ENCODE measurements around the gene ASMTL. TPM values are rescaled to one million over a fixed set of nuclear protein-coding genes. Genes with fewer than 3 reads are reported as not detected.
A peak's percentile ranks its signal among the peaks of the same experiment; 100 is the strongest.
"Not testable (repeated sequence)": the region's sequence is repeated elsewhere in the genome, so short reads cannot be mapped to it uniquely, and the experiment has no call there.

Gene ASMTL
- total RNA-seq, 1 experiment from 2014 or later = 18.4 TPM

DNA sequence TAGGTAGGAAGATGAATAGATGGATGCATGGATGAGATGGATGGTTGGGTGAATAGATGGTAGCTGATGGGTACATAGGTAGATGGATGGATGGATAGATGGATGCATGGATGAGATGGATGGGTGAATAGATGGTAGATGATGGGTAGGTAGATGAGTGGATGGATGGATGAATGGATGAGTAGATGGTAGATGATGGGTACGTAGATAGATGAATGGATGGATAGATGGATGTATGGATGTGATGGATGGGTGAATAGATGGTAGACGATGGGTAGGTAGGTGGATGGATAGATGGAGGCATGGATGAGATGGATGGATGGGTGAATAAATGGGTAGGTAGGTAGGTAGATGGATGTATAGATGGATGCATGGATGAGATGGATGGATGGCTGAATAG is 46.9 kb downstream of the ASMTL start:
- H4K20me1 ChIP-seq (ENCODE audit: insufficient read depth, low read depth, low read length) = peaks cover 13% of the 10 kb centered on the region
- not testable (repeated sequence) for H3K4me2 ChIP-seq (ENCODE audit: low read depth, low read length, poor library complexity, severe bottlenecking); H3K9ac ChIP-seq (ENCODE audit: low read length); H2AFZ ChIP-seq (ENCODE audit: low read length); DNase-seq; H3K9me3 ChIP-seq (ENCODE audit: low read length); H3K27ac ChIP-seq (ENCODE audit: low read length); H3K4me1 ChIP-seq (ENCODE audit: low read length); H3K9me2 ChIP-seq (replicated peaks; ENCODE audit: insufficient read depth, low read length); H3K27me3 ChIP-seq (ENCODE audit: low read length); H3K4me3 ChIP-seq (ENCODE audit: low read length); H3K79me2 ChIP-seq (ENCODE audit: low read length)
- peaks cover 53% of the 10 kb centered on the region for H3K36me3 ChIP-seq (ENCODE audit: insufficient read depth, low read length)

DNA sequence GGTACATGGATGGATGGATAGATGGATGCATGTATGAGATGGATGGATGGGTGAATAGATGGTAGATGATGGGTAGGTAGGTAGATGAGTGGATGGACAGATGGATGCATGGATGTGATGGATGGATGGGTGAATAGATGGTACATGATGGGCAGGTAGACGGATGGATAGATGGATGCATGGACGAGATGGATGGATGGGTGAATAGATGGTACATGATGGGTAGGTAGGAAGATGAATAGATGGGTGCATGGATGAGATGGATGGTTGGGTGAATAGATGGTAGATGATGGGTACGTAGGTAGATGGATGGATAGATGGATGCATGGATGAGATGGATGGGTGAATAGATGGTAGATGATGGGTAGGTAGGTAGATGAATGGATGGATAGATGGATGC is 48.8 kb downstream of the ASMTL start:
- H3K9me2 ChIP-seq (replicated peaks; ENCODE audit: insufficient read depth, low read length); H3K4me3 ChIP-seq (ENCODE audit: low read length); H3K4me1 ChIP-seq (ENCODE audit: low read length); H3K9me3 ChIP-seq (ENCODE audit: low read length); H3K79me2 ChIP-seq (ENCODE audit: low read length); H2AFZ ChIP-seq (ENCODE audit: low read length); H3K4me2 ChIP-seq (ENCODE audit: low read depth, low read length, poor library complexity, severe bottlenecking); H3K27ac ChIP-seq (ENCODE audit: low read length); H3K9ac ChIP-seq (ENCODE audit: low read length); DNase-seq; H3K27me3 ChIP-seq (ENCODE audit: low read length): not testable (repeated sequence)
- peaks cover 13% of the 10 kb centered on the region for H4K20me1 ChIP-seq (ENCODE audit: insufficient read depth, low read depth, low read length)
- peaks cover 53% of the 10 kb centered on the region for H3K36me3 ChIP-seq (ENCODE audit: insufficient read depth, low read length)

DNA sequence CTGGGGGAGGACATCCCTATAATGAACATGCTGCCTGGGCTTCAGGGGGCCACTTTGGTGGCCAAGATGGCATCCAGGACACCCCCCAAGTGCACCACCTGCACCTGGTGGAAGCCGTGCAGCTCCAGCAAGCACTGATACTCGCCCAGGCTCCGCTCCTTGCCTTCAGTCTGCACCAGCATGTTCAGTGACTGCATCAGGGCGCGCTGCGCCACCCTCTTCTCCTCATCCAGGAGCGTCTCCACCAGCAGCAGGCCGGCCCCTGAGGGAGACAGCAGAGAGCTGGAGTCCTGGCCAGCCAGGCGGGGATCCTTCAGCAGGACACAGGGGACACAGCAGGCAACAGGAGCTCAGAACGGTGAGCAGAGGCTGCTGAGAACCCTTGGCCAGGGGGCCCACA is 49.5 kb downstream of the ASMTL start:
- peaks cover 53% of the 10 kb centered on the region for H3K36me3 ChIP-seq (ENCODE audit: insufficient read depth, low read length)
- H3K9me2 ChIP-seq (replicated peaks; ENCODE audit: insufficient read depth, low read length) = peaks cover 7% of the 10 kb centered on the region; the same call in 1 of the 2 replicates
- H3K27ac ChIP-seq (ENCODE audit: low read length) = no peak overlapping the region
- H4K20me1 ChIP-seq (ENCODE audit: insufficient read depth, low read depth, low read length) = peaks cover 13% of the 10 kb centered on the region
- no peak for DNase-seq
- H3K27me3 ChIP-seq (ENCODE audit: low read length) = no peaks in the 10 kb centered on the region
- peaks cover 7% of the 10 kb centered on the region for H3K79me2 ChIP-seq (ENCODE audit: low read length)
- no peaks in the 10 kb centered on the region; the same call in 1 of the 2 replicates for H3K9me3 ChIP-seq (ENCODE audit: low read length)
- no peaks in the 10 kb centered on the region for H3K4me1 ChIP-seq (ENCODE audit: low read length)
- H3K9ac ChIP-seq (ENCODE audit: low read length) = no peak overlapping the region
- H2AFZ ChIP-seq (ENCODE audit: low read length) = no peak overlapping the region
- H3K4me3 ChIP-seq (ENCODE audit: low read length) = no peak overlapping the region
- no peak overlapping the region for H3K4me2 ChIP-seq (ENCODE audit: low read depth, low read length, poor library complexity, severe bottlenecking)

DNA sequence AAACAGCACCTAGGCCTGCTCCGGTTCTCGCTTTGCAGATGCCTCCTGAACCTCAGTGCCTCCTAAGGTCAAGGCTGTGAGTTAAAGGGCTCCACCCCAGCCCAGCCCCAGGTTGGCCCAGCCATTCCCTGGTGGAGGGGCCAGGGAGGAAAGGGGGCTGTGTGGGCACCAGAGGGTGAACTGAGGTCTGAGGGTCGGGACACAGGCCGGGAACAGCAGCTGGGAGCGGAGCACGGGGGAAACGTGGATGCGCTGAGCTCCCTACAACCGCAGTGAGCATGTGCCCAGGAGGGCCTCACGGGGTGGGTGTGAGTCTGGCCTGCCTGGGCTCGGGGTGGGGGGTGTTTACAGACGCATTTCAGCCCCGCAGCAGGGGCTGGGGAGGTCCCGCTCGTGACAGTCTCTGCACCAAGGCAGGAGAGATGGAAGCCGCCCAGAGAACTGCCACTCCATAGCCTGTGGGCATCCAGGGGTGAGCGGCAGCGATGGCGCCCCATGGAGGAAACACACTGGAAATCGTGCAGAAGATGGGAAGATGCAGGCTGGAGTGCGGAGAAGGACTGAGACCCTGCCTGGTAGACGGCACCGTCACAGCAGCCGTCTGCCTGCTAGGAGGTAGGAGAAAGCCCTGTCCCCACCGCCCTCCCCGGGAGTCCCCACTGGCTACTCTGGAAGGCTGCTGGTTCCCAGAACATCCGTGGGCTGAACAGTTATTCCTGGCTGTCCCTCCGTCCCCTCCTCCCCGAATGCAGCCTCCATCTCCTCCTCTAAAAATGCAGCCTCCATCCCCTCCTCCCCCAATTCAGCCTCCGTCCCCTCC is 50.9 kb downstream of the ASMTL start:
- no peak overlapping the region for H3K9ac ChIP-seq (ENCODE audit: low read length)
- peaks cover 45% of the 10 kb centered on the region for H3K36me3 ChIP-seq (ENCODE audit: insufficient read depth, low read length)
- no peaks in the 10 kb centered on the region for H3K4me1 ChIP-seq (ENCODE audit: low read length)

DNA sequence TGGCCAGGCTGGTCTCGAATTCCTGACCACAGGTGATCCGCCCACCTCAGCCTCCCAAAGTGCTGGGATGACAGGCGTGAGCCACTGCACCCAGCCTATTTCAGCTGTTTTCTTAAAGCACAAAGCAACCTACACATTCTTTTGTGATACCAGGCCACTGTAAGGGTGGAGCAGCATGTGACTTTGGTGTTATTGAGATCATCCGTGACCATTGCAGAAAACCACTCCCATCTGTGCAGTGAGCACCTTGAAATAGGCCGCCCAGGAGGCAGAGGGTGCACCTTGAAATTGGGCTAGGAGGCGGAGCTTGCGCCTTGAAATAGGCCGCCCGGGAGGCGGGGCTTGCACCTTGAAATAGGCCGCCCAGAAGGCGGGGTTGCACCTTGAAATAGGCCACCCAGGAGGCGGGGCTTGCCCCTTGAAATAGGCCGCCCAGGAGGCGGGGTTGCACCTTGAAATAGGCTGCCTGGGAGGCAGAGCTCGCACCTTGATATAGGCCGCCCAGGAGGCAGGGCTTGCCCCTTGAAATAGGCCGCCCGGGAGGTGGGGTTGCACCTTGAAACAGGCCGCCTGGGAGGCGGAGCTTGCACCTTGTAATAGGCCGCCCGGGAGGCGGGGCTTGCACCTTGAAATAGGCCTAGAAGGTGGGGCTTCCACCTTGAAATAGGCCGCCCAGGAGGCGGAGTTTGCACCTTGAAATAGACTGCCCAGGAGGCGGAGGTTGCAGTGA is 51.8 kb downstream of the ASMTL start:
- H3K4me1 ChIP-seq (ENCODE audit: low read length) = no peaks in the 10 kb centered on the region
- no peak overlapping the region for H3K4me3 ChIP-seq (ENCODE audit: low read length)
- peaks cover 5% of the 10 kb centered on the region; the same call in 1 of the 2 replicates for H4K20me1 ChIP-seq (ENCODE audit: insufficient read depth, low read depth, low read length)
- peaks cover 42% of the 10 kb centered on the region for H3K36me3 ChIP-seq (ENCODE audit: insufficient read depth, low read length)
- no peaks in the 10 kb centered on the region for H3K27me3 ChIP-seq (ENCODE audit: low read length)
- peak; percentile 65 for DNase-seq
- H3K4me2 ChIP-seq (ENCODE audit: low read depth, low read length, poor library complexity, severe bottlenecking) = no peak overlapping the region
- H2AFZ ChIP-seq (ENCODE audit: low read length) = no peak overlapping the region
- no peaks in the 10 kb centered on the region; the same call in 1 of the 2 replicates for H3K9me3 ChIP-seq (ENCODE audit: low read length)
- H3K9me2 ChIP-seq (replicated peaks; ENCODE audit: insufficient read depth, low read length) = 0 out of 2 replicates have a peak, but pooled peaks cover 2% of the 10 kb centered on the region
- no peak overlapping the region for H3K9ac ChIP-seq (ENCODE audit: low read length)
- no peak overlapping the region for H3K27ac ChIP-seq (ENCODE audit: low read length)
- H3K79me2 ChIP-seq (ENCODE audit: low read length) = peaks cover 14% of the 10 kb centered on the region

More for the DNA sequence above, 50.9 kb downstream of the ASMTL start:
- Histone ChIP-seq H3K27ac (ENCODE audit: low read length) (no peak overlapping the region), H3K79me2 (ENCODE audit: low read length) (peaks cover 7% of the 10 kb centered on the region), H4K20me1 (ENCODE audit: insufficient read depth, low read depth, low read length) (peaks cover 7% of the 10 kb centered on the region; the same call in 1 of the 2 replicates), H3K4me3 (ENCODE audit: low read length) (no peak overlapping the region), H3K9me3 (ENCODE audit: low read length) (no peaks in the 10 kb centered on the region; the same call in 1 of the 2 replicates), H3K4me2 (ENCODE audit: low read depth, low read length, poor library complexity, severe bottlenecking) (no peak overlapping the region), H3K27me3 (ENCODE audit: low read length) (no peaks in the 10 kb centered on the region), H2AFZ (ENCODE audit: low read length) (no peak overlapping the region), H3K9me2 (replicated peaks; ENCODE audit: insufficient read depth, low read length) (peaks cover 7% of the 10 kb centered on the region; the same call in 1 of the 2 replicates)
- DNase-seq = no peak

DNA sequence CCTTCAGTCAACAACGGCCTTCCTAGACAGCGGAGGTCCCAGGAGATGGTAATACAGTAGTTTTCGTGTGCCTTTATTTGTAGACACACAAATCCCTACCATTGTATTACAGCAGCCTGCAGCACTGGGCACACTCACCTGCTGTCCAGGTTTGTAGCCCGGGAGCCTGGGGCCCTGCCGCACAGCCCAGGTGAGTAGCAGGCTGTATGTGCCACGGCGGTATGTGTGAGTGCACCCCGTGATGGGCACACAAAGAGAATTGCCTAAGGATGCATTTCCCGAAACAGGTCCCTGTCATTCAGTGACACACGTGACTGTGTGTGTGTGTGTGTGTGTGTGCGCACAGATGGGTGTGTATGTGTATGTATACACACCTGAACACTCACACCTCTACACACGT is 52.7 kb downstream of the ASMTL start:
- Histone ChIP-seq H3K36me3 (ENCODE audit: insufficient read depth, low read length) (peaks cover 42% of the 10 kb centered on the region), H3K9me3 (ENCODE audit: low read length) (no peaks in the 10 kb centered on the region; the same call in 1 of the 2 replicates)

DNA sequence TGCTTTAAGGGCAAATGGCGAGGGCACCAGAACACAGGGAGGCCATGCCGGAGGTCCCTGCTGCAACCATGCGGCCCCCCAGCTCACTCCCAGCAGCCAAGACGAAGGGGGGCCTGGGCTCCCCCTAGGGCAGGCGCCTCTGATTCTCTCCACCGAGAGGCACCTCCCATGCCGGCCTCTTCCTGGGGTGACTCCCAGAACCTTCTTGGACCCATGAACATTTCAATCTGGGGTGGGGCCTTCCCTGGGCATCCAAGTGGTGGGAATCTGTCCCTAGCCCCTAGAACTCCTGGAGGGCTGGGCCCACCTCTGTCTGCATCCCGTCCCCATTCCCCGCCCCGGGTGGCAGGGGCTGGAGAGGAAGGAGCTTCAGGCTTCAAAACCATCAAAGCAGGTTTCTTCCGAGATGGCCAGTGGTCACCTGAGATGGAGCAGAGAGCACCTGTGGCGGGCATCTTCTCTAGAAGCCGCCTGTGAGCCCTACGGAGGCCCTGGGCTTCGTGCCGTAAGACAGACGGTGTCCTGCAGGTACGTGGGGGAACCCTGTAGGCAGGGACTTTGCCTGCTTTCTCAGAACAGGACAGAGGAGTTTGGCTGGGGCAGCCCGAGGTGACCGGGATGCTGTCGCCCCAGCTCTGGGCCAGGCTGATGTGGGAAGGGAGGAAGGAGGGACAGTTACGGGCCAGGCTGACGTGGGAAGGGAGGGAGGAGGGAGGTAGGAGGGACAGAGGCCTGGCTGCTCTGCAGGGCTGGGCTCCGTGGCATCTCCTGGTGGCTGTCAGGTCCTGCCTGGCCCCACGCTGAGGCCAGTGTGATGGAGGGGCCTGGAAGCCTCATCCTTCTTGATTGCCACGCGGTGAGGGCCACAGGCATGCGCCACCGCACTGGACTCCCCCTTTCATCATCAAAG is 54.0 kb downstream of the ASMTL start:
- Histone ChIP-seq H3K4me1 (ENCODE audit: low read length) (peaks cover 16% of the 10 kb centered on the region), H3K9ac (ENCODE audit: low read length) (no peak overlapping the region), H3K4me2 (ENCODE audit: low read depth, low read length, poor library complexity, severe bottlenecking) (no peak overlapping the region), H3K9me2 (replicated peaks; ENCODE audit: insufficient read depth, low read length) (no peaks in the 10 kb centered on the region), H3K9me3 (ENCODE audit: low read length) (no peaks in the 10 kb centered on the region; the same call in 1 of the 2 replicates), H3K36me3 (ENCODE audit: insufficient read depth, low read length) (peaks cover 30% of the 10 kb centered on the region), H4K20me1 (ENCODE audit: insufficient read depth, low read depth, low read length) (peaks cover 9% of the 10 kb centered on the region; the same call in 1 of the 2 replicates), H3K27me3 (ENCODE audit: low read length) (no peaks in the 10 kb centered on the region), H2AFZ (ENCODE audit: low read length) (no peak overlapping the region), H3K79me2 (ENCODE audit: low read length) (peaks cover 29% of the 10 kb centered on the region), H3K27ac (ENCODE audit: low read length) (no peak overlapping the region), H3K4me3 (ENCODE audit: low read length) (no peak overlapping the region)
- no peak for DNase-seq

More for the DNA sequence above, 52.7 kb downstream of the ASMTL start:
- Histone ChIP-seq H3K4me3 (ENCODE audit: low read length) (no peak overlapping the region), H4K20me1 (ENCODE audit: insufficient read depth, low read depth, low read length) (peaks cover 9% of the 10 kb centered on the region; the same call in 1 of the 2 replicates), H3K4me1 (ENCODE audit: low read length) (peaks cover 3% of the 10 kb centered on the region), H3K79me2 (ENCODE audit: low read length) (peaks cover 23% of the 10 kb centered on the region), H3K4me2 (ENCODE audit: low read depth, low read length, poor library complexity, severe bottlenecking) (no peak overlapping the region), H2AFZ (ENCODE audit: low read length) (no peak overlapping the region), H3K27ac (ENCODE audit: low read length) (no peak overlapping the region), H3K27me3 (ENCODE audit: low read length) (no peaks in the 10 kb centered on the region), H3K9ac (ENCODE audit: low read length) (no peak overlapping the region), H3K9me2 (replicated peaks; ENCODE audit: insufficient read depth, low read length) (no peaks in the 10 kb centered on the region)
- no peak for DNase-seq
